ENCODE measurements around the gene SLIRP. TPM values are rescaled to one million over a fixed set of nuclear protein-coding genes. Genes with fewer than 3 reads are reported as not detected.

The SLIRP gene
- total RNA-seq, 1 donor from 2014 or later = 102 TPM

DNA sequence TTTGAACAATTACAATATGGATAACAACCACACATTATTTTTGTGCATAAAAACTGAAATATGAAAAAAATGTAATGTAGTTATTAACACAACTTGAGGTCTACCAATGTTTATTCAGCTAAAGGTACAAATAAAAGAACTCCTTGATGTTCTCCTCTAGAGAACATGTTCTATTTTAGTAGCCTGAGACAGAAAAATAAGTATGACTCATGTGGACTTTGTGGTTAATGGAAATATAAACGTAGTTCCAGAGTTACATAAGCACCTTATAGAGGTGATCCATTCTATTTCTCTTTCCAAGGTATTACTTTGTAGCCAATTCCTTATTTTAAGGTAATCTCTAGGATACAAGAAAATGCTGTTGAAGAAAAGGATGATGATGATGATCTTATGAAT lies 25.7 kb upstream of the SLIRP start:
- Histone ChIP-seq H3K9me3 (ENCODE audit: control insufficient read depth in 3 of 3, low read length in 3 of 3) (no peaks in the 10 kb centered on the region), H3K27me3 (ENCODE audit: control insufficient read depth in 3 of 3, insufficient read depth in 3 of 3, low read length in 3 of 3) (no peaks in the 10 kb centered on the region), H3K27ac (ENCODE audit: low read depth, low read length) (peak overlapping the region; percentile 67), H3K4me1 (ENCODE audit: control insufficient read depth in 3 of 3, insufficient read depth in 3 of 3, low read length in 3 of 3) (peaks cover 9 to 12% (median 9%) of the 10 kb centered on the region in 3 donors), H3K36me3 (ENCODE audit: control insufficient read depth in 3 of 3, insufficient read depth in 3 of 3, low read length in 3 of 3) (peaks cover 4 to 12% (median 9%) of the 10 kb centered on the region in 3 donors), H3K4me3 (ENCODE audit: low read length in 3 of 3) (no peak overlapping the region), H3K9ac (ENCODE audit: low read depth in 1 of 3, low read length in 3 of 3) (no peak overlapping the region)

- no peaks in the 10 kb centered on the region for H3K27me3 ChIP-seq (ENCODE audit: control insufficient read depth in 3 of 3, insufficient read depth in 3 of 3, low read length in 3 of 3)
- H3K4me1 ChIP-seq (ENCODE audit: control insufficient read depth in 3 of 3, insufficient read depth in 3 of 3, low read length in 3 of 3) = no peaks in the 10 kb centered on the region
- H3K9ac ChIP-seq (ENCODE audit: low read depth in 1 of 3, low read length in 3 of 3) = no peak overlapping the region
- H3K27ac ChIP-seq (ENCODE audit: low read depth, low read length) = no peak overlapping the region
- H3K4me3 ChIP-seq (ENCODE audit: low read length in 3 of 3) = no peak overlapping the region
- peaks cover 12 to 32% (median 20%) of the 10 kb centered on the region in 3 donors for H3K36me3 ChIP-seq (ENCODE audit: control insufficient read depth in 3 of 3, insufficient read depth in 3 of 3, low read length in 3 of 3)
- H3K9me3 ChIP-seq (ENCODE audit: control insufficient read depth in 3 of 3, low read length in 3 of 3) = no peaks in the 10 kb centered on the region
Observed at GRCh38 chr14:77691259-77691658, 16.6 kb upstream of the SLIRP start.

GRCh38 chr14:77707355-77707723 lies 564 bp upstream of the SLIRP start:
- Histone ChIP-seq H3K27ac (ENCODE audit: low read depth, low read length) (peak overlapping the region; percentile 63), H3K27me3 (ENCODE audit: control insufficient read depth in 3 of 3, insufficient read depth in 3 of 3, low read length in 3 of 3) (no peaks in the 10 kb centered on the region), H3K9me3 (ENCODE audit: control insufficient read depth in 3 of 3, low read length in 3 of 3) (no peaks in the 10 kb centered on the region), H3K36me3 (ENCODE audit: control insufficient read depth in 3 of 3, insufficient read depth in 3 of 3, low read length in 3 of 3) (peaks cover 13 to 31% (median 28%) of the 10 kb centered on the region in 3 donors), H3K9ac (ENCODE audit: low read depth in 1 of 3, low read length in 3 of 3) (peak overlapping the region; percentile 77 to 92 (median 92)), H3K4me3 (ENCODE audit: low read length in 3 of 3) (peak overlapping the region; percentile 87 to 98 (median 95)), H3K4me1 (ENCODE audit: control insufficient read depth in 3 of 3, insufficient read depth in 3 of 3, low read length in 3 of 3) (peaks cover 15 to 38% (median 24%) of the 10 kb centered on the region in 3 donors)

DNA sequence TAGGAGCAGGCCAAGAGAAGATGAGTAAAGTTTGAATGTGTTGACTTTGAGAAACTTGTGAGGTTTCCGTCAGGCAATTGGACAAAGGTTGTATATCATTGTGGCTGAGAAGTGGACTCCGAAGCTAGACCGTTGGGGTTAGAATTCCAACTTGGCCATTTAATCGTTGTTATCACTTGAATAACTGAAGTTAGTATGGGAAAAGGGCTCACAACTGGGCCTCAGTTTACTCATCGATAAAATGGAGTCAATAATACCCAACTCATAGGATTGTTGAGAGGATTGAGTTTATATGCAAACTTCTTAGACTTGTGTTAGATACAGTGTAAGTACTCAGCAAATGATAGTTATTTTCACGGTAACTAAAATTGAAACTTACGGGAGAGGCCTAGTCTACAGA lies 846 bp downstream of the SLIRP start:
- peaks cover 15 to 38% (median 24%) of the 10 kb centered on the region in 3 donors for H3K4me1 ChIP-seq (ENCODE audit: control insufficient read depth in 3 of 3, insufficient read depth in 3 of 3, low read length in 3 of 3)
- H3K27me3 ChIP-seq (ENCODE audit: control insufficient read depth in 3 of 3, insufficient read depth in 3 of 3, low read length in 3 of 3) = no peaks in the 10 kb centered on the region
- H3K27ac ChIP-seq (ENCODE audit: low read depth, low read length) = no peak overlapping the region
- peak overlapping the region; percentile 77 to 92 (median 87) for H3K9ac ChIP-seq (ENCODE audit: low read depth in 1 of 3, low read length in 3 of 3)
- peak overlapping the region; percentile 87 to 98 (median 95) for H3K4me3 ChIP-seq (ENCODE audit: low read length in 3 of 3)
- no peaks in the 10 kb centered on the region for H3K9me3 ChIP-seq (ENCODE audit: control insufficient read depth in 3 of 3, low read length in 3 of 3)
- peaks cover 6 to 27% (median 26%) of the 10 kb centered on the region in 3 donors for H3K36me3 ChIP-seq (ENCODE audit: control insufficient read depth in 3 of 3, insufficient read depth in 3 of 3, low read length in 3 of 3)

DNA sequence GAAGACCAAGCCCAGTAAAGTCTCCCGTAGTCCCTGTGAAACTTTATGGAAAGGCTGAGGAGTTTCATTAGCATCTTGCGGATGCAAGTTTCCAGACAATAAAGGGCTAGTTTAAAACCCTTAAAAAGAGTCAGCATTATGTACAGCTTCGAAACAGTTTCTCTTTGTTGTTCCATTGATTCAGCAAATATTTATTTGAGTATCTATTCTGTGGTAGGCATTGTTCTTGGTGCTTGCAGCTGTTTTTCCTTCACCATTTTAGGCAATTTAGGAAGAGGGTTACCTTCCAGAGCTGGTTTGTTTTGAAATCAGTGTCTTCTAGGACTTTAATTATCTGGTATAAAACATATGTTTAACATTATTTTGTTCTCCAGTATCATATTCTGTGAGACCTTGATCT lies 1.5 kb downstream of the SLIRP start:
- H3K9ac ChIP-seq (ENCODE audit: low read depth in 1 of 3, low read length in 3 of 3) = no peak overlapping the region
- H3K9me3 ChIP-seq (ENCODE audit: control insufficient read depth in 3 of 3, low read length in 3 of 3) = no peaks in the 10 kb centered on the region
- H3K4me1 ChIP-seq (ENCODE audit: control insufficient read depth in 3 of 3, insufficient read depth in 3 of 3, low read length in 3 of 3) = peaks cover 15 to 38% (median 24%) of the 10 kb centered on the region in 3 donors
- no peak overlapping the region for H3K27ac ChIP-seq (ENCODE audit: low read depth, low read length)
- H3K27me3 ChIP-seq (ENCODE audit: control insufficient read depth in 3 of 3, insufficient read depth in 3 of 3, low read length in 3 of 3) = no peaks in the 10 kb centered on the region
- peak overlapping the region in 2 of 3 donors; percentile 87 to 95 for H3K4me3 ChIP-seq (ENCODE audit: low read length in 3 of 3)
- peaks cover 6 to 27% (median 26%) of the 10 kb centered on the region in 3 donors for H3K36me3 ChIP-seq (ENCODE audit: control insufficient read depth in 3 of 3, insufficient read depth in 3 of 3, low read length in 3 of 3)

- peaks cover 15 to 38% (median 24%) of the 10 kb centered on the region in 3 donors for H3K4me1 ChIP-seq (ENCODE audit: control insufficient read depth in 3 of 3, insufficient read depth in 3 of 3, low read length in 3 of 3)
- no peak overlapping the region for H3K27ac ChIP-seq (ENCODE audit: low read depth, low read length)
- H3K9me3 ChIP-seq (ENCODE audit: control insufficient read depth in 3 of 3, low read length in 3 of 3) = no peaks in the 10 kb centered on the region
- H3K9ac ChIP-seq (ENCODE audit: low read depth in 1 of 3, low read length in 3 of 3) = no peak overlapping the region
- no peaks in the 10 kb centered on the region for H3K27me3 ChIP-seq (ENCODE audit: control insufficient read depth in 3 of 3, insufficient read depth in 3 of 3, low read length in 3 of 3)
- no peak overlapping the region for H3K4me3 ChIP-seq (ENCODE audit: low read length in 3 of 3)
- H3K36me3 ChIP-seq (ENCODE audit: control insufficient read depth in 3 of 3, insufficient read depth in 3 of 3, low read length in 3 of 3) = peaks cover 6 to 33% (median 28%) of the 10 kb centered on the region in 3 donors
Observed at GRCh38 chr14:77710364-77710763, 2.5 kb downstream of the SLIRP start.

GRCh38 chr14:77714926-77715325 lies 7.0 kb downstream of the SLIRP start:
- H3K4me3 ChIP-seq (ENCODE audit: low read length in 3 of 3) = no peak overlapping the region
- H3K27me3 ChIP-seq (ENCODE audit: control insufficient read depth in 3 of 3, insufficient read depth in 3 of 3, low read length in 3 of 3) = no peaks in the 10 kb centered on the region
- peaks cover 0 to 6% (median under 1%) of the 10 kb centered on the region in 3 donors for H3K4me1 ChIP-seq (ENCODE audit: control insufficient read depth in 3 of 3, insufficient read depth in 3 of 3, low read length in 3 of 3)
- H3K36me3 ChIP-seq (ENCODE audit: control insufficient read depth in 3 of 3, insufficient read depth in 3 of 3, low read length in 3 of 3) = peaks cover 18 to 67% (median 62%) of the 10 kb centered on the region in 3 donors
- no peak overlapping the region for H3K9ac ChIP-seq (ENCODE audit: low read depth in 1 of 3, low read length in 3 of 3)
- H3K9me3 ChIP-seq (ENCODE audit: control insufficient read depth in 3 of 3, low read length in 3 of 3) = no peaks in the 10 kb centered on the region
- no peak overlapping the region for H3K27ac ChIP-seq (ENCODE audit: low read depth, low read length)

DNA sequence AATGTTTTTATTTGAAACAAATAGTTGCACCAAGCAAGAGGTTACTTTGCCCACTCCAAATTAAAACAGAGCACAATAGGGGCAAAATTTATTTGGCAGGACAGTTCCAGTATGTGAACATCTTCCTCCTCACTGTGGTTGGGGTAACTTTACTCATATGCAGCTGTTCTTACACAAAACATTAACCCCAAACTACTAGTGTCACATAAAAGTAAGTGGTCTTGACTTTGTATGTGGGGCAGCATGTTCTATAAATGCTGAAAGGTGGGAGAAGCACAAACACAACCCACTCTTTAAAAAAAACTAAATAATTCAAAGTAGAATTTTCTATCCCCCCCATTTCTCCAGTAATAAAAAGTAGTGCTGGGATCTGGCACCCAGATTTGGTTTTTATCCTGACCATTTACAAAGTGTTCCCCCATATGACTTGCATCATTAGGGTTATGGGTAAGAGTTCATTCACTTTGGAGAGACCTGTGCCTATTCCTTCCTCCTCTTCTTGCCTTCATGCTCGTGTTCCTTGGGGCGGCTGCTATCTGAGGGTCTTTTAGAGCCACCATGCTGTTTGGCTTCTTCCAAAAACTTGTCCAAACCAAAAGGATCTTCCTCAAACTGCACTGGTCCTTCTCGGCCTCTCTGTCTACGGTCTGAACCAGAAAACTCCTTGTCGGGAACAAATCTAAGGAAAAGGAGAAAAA lies 9.9 kb downstream of the SLIRP start:
- Histone ChIP-seq H3K9ac (ENCODE audit: low read depth in 1 of 3, low read length in 3 of 3) (no peak overlapping the region), H3K27me3 (ENCODE audit: control insufficient read depth in 3 of 3, insufficient read depth in 3 of 3, low read length in 3 of 3) (no peaks in the 10 kb centered on the region), H3K36me3 (ENCODE audit: control insufficient read depth in 3 of 3, insufficient read depth in 3 of 3, low read length in 3 of 3) (peaks cover 16 to 71% (median 63%) of the 10 kb centered on the region in 3 donors), H3K4me1 (ENCODE audit: control insufficient read depth in 3 of 3, insufficient read depth in 3 of 3, low read length in 3 of 3) (no peaks in the 10 kb centered on the region), H3K4me3 (ENCODE audit: low read length in 3 of 3) (no peak overlapping the region), H3K27ac (ENCODE audit: low read depth, low read length) (no peak overlapping the region), H3K9me3 (ENCODE audit: control insufficient read depth in 3 of 3, low read length in 3 of 3) (no peaks in the 10 kb centered on the region)

DNA sequence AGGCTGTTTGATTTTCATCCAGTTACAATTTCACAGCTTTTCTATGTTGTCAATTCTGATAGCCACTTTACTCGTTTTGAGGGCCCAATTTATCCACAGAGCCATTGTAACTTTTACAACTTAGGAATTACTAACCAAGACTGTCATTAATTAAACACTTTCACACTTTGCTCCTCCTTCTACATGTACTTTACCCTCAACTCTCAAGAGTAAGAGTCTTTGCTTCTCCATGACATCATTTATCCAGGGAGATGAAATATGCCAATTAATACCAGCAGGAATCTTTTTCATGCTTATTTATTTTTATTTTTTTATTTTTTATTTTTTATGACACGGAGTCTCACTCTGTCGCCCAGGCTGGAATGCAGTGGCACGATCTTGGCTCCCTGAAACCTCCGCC lies 13.5 kb downstream of the SLIRP start:
- H3K27ac ChIP-seq (ENCODE audit: low read depth, low read length) = no peak overlapping the region
- H3K27me3 ChIP-seq (ENCODE audit: control insufficient read depth in 3 of 3, insufficient read depth in 3 of 3, low read length in 3 of 3) = no peaks in the 10 kb centered on the region
- H3K9ac ChIP-seq (ENCODE audit: low read depth in 1 of 3, low read length in 3 of 3) = no peak overlapping the region
- H3K4me3 ChIP-seq (ENCODE audit: low read length in 3 of 3) = no peak overlapping the region
- H3K36me3 ChIP-seq (ENCODE audit: control insufficient read depth in 3 of 3, insufficient read depth in 3 of 3, low read length in 3 of 3) = peaks cover 23 to 83% (median 71%) of the 10 kb centered on the region in 3 donors
- H3K9me3 ChIP-seq (ENCODE audit: control insufficient read depth in 3 of 3, low read length in 3 of 3) = no peaks in the 10 kb centered on the region
- H3K4me1 ChIP-seq (ENCODE audit: control insufficient read depth in 3 of 3, insufficient read depth in 3 of 3, low read length in 3 of 3) = no peaks in the 10 kb centered on the region

- no peak overlapping the region for H3K4me3 ChIP-seq (ENCODE audit: low read length in 3 of 3)
- no peak overlapping the region for H3K27ac ChIP-seq (ENCODE audit: low read depth, low read length)
- no peaks in the 10 kb centered on the region for H3K4me1 ChIP-seq (ENCODE audit: control insufficient read depth in 3 of 3, insufficient read depth in 3 of 3, low read length in 3 of 3)
- no peaks in the 10 kb centered on the region for H3K27me3 ChIP-seq (ENCODE audit: control insufficient read depth in 3 of 3, insufficient read depth in 3 of 3, low read length in 3 of 3)
- H3K9ac ChIP-seq (ENCODE audit: low read depth in 1 of 3, low read length in 3 of 3) = no peak overlapping the region
- H3K36me3 ChIP-seq (ENCODE audit: control insufficient read depth in 3 of 3, insufficient read depth in 3 of 3, low read length in 3 of 3) = peaks cover 20 to 85% (median 75%) of the 10 kb centered on the region in 3 donors
- H3K9me3 ChIP-seq (ENCODE audit: control insufficient read depth in 3 of 3, low read length in 3 of 3) = no peaks in the 10 kb centered on the region
Observed at GRCh38 chr14:77722301-77722700, 14.4 kb downstream of the SLIRP start.
